ENCODE measurements around the gene AP3S1.
"Not testable (repeated sequence)": the region's sequence is repeated elsewhere in the genome, so short reads cannot be mapped to it uniquely, and the experiment has no call there.

AP3S1 gene

DNA sequence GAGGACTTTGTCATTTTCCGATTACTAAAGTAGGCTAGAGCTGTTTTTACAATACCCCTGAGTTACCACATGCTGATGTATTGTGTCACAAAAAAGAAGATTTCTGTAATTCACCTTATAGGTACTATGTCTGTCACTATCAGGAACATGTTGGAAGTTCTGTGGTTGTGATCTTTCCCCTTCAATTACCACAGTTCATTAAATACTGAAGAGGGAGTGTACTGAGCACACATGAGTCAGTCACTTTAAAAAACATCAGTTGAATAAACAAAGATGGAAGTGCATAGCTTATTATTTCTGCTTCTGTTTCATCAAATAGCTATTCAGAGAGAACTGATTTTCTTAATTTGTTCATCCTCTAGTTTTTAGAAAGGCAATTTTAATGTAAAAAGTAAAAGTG is 31.7 kb downstream of the AP3S1 start:
- DNase-seq (ENCODE audit: low spot score): no peak

- DNase-seq (ENCODE audit: low spot score): no peak
Measured at GRCh38 chr5:115875447-115875846, 33.7 kb downstream of the AP3S1 start.

GRCh38 chr5:115877342-115877741 is 35.6 kb downstream of the AP3S1 start:
- not testable (repeated sequence) for DNase-seq (ENCODE audit: low spot score)

- not testable (repeated sequence) for DNase-seq (ENCODE audit: low spot score)
Measured at GRCh38 chr5:115882434-115882833, 40.7 kb downstream of the AP3S1 start.

DNA sequence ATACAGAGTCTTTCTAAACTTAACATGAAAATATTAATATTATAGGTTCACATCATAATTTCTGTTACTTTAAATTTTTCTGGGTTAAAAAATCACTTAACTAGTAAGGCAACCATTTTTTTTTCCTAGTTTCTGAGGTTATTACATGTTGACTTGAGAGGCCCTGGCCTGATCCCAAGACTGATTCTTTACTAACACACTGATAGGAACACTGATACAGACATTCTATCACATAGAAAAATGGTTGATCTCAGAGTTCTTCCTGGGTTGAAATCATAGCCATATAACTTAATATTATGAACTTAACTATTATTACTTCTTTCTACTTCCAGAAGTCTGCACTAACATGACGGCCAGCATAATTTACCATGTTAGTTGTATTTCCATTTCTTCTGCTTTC is 43.0 kb downstream of the AP3S1 start:
- DNase-seq (ENCODE audit: low spot score): no peak

DNA sequence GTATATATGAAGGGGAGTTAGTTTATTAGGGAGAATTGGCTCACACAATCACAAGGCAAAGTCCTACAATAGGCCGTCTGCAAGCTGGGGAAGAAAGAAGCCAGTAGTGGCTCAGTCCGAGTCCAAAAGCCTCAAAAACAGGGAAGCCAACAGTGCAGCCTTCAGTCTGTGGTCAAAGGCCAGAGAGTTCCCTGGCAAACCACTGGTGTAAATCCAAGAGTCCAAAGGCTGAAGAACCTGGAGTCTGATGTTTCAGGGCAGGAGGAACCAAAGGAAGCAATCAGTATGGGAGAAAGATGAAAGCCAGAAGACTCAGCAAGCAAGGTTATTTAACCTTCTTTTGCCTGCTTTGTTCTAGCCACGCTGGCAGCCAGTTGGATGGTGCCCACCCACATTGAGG is 43.5 kb downstream of the AP3S1 start:
- not testable (repeated sequence) for DNase-seq (ENCODE audit: low spot score)

GRCh38 chr5:115888027-115888426 is 46.3 kb downstream of the AP3S1 start:
- no peak for DNase-seq (ENCODE audit: low spot score)

DNA sequence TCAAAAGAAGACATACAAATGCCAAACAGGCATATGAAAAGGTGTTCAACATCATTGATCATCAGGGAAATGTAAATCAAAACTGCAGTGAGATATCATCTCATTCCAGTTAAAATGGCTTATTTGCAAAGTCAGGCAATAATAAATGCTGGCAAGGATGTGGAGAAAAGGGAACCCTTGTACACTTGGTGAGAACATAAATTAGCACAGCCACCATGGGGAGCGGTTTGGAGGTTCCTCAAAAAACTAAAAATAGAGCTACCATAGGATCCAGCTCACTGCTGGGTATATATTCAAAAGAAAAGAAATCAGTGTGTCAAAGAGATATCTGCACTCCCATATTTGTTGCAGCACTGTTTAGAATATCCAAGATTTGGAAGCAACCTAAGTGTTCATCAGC is 50.3 kb downstream of the AP3S1 start:
- no peak for DNase-seq (ENCODE audit: low spot score)

DNA sequence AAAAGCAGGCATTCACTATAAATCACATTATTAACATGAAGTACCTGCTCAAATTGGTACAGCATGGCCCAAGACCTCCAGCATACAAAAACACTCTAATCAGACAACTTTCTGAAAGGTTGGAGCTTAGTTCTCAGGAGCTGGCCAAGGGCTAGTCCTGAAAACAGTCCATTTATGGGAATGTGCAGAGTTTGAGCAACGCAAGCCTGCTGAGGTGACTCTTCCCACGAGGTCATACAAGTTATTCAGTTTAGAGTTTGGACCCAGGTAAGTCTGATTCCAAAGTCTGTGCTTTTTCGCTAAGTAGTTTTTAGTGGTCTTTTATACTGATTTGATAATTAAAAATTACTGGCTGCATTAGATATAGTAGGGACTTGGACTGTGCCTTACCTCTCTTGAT is 52.6 kb downstream of the AP3S1 start:
- no peak for DNase-seq (ENCODE audit: low spot score)

GRCh38 chr5:115895821-115896220 is 54.1 kb downstream of the AP3S1 start:
- no peak for DNase-seq (ENCODE audit: low spot score)

- DNase-seq (ENCODE audit: low spot score): no peak
Measured at GRCh38 chr5:115898656-115899055, 56.9 kb downstream of the AP3S1 start.

DNA sequence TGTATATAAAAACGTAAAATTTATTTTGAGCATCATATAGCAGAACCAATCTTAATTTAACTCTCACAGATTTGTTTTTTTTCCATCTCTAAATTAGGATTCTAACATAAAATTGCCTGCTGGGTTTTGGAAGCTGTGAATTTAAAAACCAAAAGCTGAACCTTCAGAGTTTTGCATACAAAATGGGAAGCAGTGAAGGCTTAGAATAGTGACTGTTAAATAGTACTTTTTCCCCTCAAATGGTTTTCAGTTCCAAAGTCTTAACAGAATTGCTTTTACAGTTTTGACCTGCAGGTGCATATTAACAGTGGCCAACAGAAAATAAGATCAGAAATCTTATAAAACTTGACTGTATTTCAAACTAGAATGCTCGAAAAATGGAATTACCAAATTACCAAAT is 65.4 kb downstream of the AP3S1 start:
- DNase-seq (ENCODE audit: low spot score): no peak

- DNase-seq (ENCODE audit: low spot score): not testable (repeated sequence)
Measured at GRCh38 chr5:115913623-115914400, 72.1 kb downstream of the AP3S1 start.

GRCh38 chr5:115920171-115920725 is 78.5 kb downstream of the AP3S1 start:
- DNase-seq (ENCODE audit: low spot score): no peak

DNA sequence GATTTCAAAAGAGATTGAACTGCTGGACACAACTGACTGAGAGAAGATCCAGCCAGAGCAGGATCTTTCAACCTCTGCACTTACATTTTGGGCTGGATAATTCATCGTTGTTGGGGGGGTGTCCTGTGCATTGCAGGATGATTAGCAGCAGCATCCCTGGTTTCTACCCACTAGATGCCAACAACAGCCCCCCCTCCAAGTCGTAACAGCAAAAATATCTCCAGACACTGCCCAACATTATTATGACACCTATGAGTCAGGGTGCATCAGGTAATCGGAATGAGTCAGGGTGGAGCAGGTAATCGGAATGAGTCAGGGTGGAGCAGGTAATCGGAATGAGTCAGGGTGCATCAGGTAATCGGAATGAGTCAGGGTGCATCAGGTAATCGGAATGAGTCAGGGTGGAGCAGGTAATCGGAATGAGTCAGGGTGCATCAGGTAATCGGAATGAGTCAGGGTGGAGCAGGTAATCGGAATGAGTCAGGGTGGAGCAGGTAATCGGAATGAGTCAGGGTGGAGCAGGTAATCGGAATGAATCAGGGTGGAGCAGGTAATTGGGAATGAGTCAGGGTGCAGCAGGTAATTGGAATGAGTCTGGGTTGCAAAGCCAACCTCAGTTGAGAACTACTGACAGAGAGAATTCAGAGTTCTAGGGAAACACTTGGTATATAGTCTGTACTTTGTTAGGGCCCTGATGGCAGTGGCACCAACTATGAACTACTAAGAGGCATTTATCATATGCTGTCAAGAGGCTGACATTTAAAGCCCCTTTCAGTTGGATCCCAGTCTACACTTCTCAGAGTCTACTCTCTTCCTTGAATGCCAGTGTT is 87.1 kb downstream of the AP3S1 start:
- not testable (repeated sequence) for DNase-seq (ENCODE audit: low spot score)

GRCh38 chr5:115930171-115930570 is 88.4 kb downstream of the AP3S1 start:
- DNase-seq (ENCODE audit: low spot score): not testable (repeated sequence)

GRCh38 chr5:115930630-115931337 is 89.0 kb downstream of the AP3S1 start:
- DNase-seq (ENCODE audit: low spot score): no peak

DNA sequence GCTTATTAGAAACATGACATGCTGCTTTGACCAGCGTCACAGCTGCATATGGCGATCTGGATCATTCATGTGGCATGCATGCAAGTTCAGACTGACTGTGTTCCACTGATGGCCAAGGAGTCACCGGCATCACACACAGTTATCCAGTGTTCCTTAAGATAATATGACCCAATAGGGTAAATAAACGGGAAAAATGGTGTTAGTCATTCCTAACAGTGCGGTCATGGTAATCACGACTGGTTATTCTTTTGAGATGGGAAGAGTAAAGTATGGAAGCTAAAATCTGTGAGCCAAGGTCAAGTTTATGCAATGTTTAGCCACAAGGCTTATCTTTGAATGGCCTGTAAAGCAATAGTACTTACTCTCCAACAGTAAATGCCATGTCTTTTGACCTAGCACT is 91.3 kb downstream of the AP3S1 start:
- no peak for DNase-seq (ENCODE audit: low spot score)

GRCh38 chr5:115934388-115934974 is 92.7 kb downstream of the AP3S1 start:
- DNase-seq (ENCODE audit: low spot score): no peak

- no peak for DNase-seq (ENCODE audit: low spot score)
Measured at GRCh38 chr5:115936031-115936430, 94.3 kb downstream of the AP3S1 start.

DNA sequence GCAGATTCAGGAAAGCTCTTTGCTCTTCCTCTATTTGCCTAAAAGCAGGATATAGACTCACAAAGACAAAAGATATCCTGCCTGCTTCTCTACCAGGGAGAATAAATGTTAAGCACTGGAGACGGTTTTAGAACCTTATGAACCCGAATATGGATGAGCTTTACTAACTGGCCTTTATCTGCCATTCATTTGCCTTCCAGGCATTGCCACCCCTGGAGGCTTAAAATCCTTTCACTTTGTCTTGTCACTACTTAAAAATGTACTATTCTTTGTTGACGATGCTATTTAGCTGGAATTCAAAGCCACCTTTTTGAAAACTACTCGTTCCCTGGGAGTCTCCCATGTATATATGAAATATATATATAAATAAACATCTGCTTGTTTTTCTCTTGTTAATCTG is 97.3 kb downstream of the AP3S1 start:
- no peak for DNase-seq (ENCODE audit: low spot score)

Data from activated CD4-positive, alpha-beta T cell treated with anti-CD3 and anti-CD28 coated beads, Interleukin-2, Interleukin-4, amounts not matched to agents 100 ng/mL and 50 ng/mL, durations not matched to agents 16 hours and 8 hours (primary cell).